IMR-90 (cell line): ENCODE measurements around the gene VPS72.
"Not testable (repeated sequence)": the region's sequence is repeated elsewhere in the genome, so short reads cannot be mapped to it uniquely, and the experiment has no call there.

Experiments
- CHD1 ChIP-seq: IDR thresholded peaks from 2 replicates; pipeline ENCODE4 v1.6.1; 2012; ENCODE audit warnings: low read depth, low read length, improper control_type of control experiment
- POLR2A ChIP-seq: IDR thresholded peaks from 2 replicates; pipeline ENCODE4 v1.6.1; 2012; ENCODE audit warnings: mild to moderate bottlenecking, low read depth, low read length

GRCh38 chr1:151188667-151189066 lies 1.3 kb downstream of the VPS72 start:
- TF ChIP-seq POLR2A, CHD1: not testable (repeated sequence)
